ENCODE measurements around the gene MTHFD1L. TPM values are rescaled to one million over a fixed set of nuclear protein-coding genes. Genes with fewer than 3 reads are reported as not detected.
"Not testable (repeated sequence)": the region's sequence is repeated elsewhere in the genome, so short reads cannot be mapped to it uniquely, and the experiment has no call there.

MTHFD1L gene
- total and polyA plus RNA-seq, 10 donors = 6.7 to 32.1 (median 13.1) TPM

DNA sequence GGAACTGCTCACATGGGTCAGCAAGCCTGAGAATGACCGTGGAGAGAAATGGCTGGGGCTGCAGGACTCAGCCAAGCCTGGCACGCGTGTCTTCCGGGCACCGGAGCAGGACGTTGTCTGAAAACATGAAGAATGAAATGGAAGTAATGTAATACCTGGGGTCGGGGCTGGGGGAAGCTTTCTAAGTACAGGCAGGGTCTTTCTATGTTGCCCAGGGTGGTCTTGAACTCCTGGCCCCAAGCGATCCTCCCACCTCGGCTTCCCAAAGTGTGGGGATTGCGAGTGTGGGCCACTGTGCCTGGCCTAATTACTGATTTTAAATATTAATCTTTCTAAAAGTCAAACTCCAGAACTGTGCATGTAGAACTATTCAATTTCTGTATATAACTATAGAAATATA, 218.8 kb downstream of the MTHFD1L start:
- H3K36me3 ChIP-seq = peaks cover 0 to 7% (median 0%) of the 10 kb centered on the region in 6 donors
- no peak overlapping the region for H3K27ac ChIP-seq
- peaks cover 0 to 13% (median 0%) of the 10 kb centered on the region in 6 donors for H3K4me1 ChIP-seq
- no peak overlapping the region for H3K4me3 ChIP-seq
- no peaks in the 10 kb centered on the region for H3K27me3 ChIP-seq (replicated peaks in 1 of 7)
- TF ChIP-seq POLR2A (IDR thresholded peaks at IDR 0.05) (no peak), POLR2AphosphoS5 (IDR thresholded peaks at IDR 0.05) (no peak)
- TF ChIP-seq, protein P1, sequence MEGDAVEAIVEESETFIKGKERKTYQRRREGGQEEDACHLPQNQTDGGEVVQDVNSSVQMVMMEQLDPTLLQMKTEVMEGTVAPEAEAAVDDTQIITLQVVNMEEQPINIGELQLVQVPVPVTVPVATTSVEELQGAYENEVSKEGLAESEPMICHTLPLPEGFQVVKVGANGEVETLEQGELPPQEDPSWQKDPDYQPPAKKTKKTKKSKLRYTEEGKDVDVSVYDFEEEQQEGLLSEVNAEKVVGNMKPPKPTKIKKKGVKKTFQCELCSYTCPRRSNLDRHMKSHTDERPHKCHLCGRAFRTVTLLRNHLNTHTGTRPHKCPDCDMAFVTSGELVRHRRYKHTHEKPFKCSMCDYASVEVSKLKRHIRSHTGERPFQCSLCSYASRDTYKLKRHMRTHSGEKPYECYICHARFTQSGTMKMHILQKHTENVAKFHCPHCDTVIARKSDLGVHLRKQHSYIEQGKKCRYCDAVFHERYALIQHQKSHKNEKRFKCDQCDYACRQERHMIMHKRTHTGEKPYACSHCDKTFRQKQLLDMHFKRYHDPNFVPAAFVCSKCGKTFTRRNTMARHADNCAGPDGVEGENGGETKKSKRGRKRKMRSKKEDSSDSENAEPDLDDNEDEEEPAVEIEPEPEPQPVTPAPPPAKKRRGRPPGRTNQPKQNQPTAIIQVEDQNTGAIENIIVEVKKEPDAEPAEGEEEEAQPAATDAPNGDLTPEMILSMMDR (IDR thresholded peaks at IDR 0.05 in 8 of 11, conservative IDR thresholded peaks at IDR 0.05 in 3 of 11) = no peak
- no peak for DNase-seq
- no peaks in the 10 kb centered on the region for H3K9me3 ChIP-seq
- WGBS, 5 donors = 95 to 99% (median 97%) methylated on average over 10 of the region's 10 CpGs
- intact Hi-C loops (cut with DNase I; ENCODE audit: low total_unique reads) = no loop called here

DNA sequence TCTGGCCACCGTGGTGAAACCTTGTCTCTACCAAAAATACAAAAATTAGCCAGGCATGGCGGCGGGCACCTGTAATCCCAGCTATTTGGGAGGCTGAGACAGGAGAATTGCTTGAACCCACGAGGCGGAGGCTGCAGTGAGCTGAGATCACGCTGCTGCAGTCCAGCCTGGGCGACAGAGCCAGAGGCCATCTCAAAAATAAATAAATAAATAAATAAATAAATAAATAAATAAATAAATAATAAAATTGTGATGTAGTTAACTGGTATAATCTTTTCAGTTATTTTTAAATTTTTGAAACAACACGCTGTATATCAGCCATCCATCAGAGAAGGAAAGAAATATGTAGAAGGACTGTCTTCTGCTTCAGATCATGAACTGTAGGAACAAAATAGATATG, 221.6 kb downstream of the MTHFD1L start:
- H3K27me3 ChIP-seq (replicated peaks in 1 of 7); intact Hi-C loops (cut with DNase I; ENCODE audit: low total_unique reads); DNase-seq; H3K36me3 ChIP-seq; H3K4me3 ChIP-seq; H3K9me3 ChIP-seq; H3K4me1 ChIP-seq: not testable (repeated sequence)
- H3K27ac ChIP-seq = peak overlapping the region in 4 of 8 donors; percentile 31 to 64 (median 51)
- 92 to 97% (median 96%) methylated on average over 8 of the region's 8 CpGs for WGBS, 5 donors

DNA sequence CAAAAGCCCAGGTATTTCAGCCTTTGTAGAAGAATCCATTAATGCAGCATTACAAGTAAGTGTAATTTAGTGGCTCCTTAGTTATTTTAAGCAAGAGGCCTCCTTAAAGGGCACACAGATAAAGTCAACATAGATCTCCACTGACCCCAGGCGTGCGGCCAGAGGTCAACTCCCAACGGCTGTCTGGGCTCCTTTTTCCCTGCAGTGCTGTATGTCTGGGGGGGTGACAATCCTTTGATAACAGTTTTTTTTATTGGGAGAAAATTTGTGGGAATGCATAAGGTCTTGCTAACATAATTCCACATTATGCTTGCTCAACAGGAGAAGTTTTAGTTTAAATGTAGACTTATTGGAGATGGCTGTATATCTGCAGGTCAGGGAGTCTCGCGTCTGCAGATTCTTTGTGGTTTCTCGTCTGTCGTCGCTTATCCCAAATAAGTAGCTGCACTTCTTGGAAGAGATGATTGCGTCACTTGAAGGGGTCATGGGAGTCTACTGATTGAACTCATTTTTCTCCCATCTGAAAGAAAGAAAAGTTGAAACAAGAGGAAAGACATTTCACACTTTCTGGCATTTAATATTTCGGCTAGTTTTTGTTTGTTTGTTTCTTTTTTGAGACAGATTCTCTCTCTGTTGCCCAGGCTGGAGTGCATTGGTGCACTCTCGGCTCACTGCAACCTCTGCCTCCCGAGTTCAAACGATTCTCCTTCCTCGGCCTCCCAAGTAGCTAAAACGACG, 222.5 kb downstream of the MTHFD1L start:
- peaks cover 0 to 6% (median 0%) of the 10 kb centered on the region in 6 donors for H3K36me3 ChIP-seq
- H3K4me1 ChIP-seq = no peaks in the 10 kb centered on the region
- H3K4me3 ChIP-seq = no peak overlapping the region
- intact Hi-C loops (cut with DNase I; ENCODE audit: low total_unique reads) = no loop called here
- H3K27ac ChIP-seq = peak overlapping the region in 7 of 8 donors; percentile 31 to 64 (median 43)
- no peak for DNase-seq
- peak in 1 of 3 donors; percentile 37 for TF ChIP-seq POLR2AphosphoS5 (IDR thresholded peaks at IDR 0.05)
- TF ChIP-seq, protein P1 (IDR thresholded peaks at IDR 0.05 in 8 of 11, conservative IDR thresholded peaks at IDR 0.05 in 3 of 11) = no peak
- no peaks in the 10 kb centered on the region for H3K27me3 ChIP-seq (replicated peaks in 1 of 7)
- WGBS, 5 donors = 76 to 90% (median 78%) methylated on average over 16 of the region's 16 CpGs
- H3K9me3 ChIP-seq = no peaks in the 10 kb centered on the region

DNA sequence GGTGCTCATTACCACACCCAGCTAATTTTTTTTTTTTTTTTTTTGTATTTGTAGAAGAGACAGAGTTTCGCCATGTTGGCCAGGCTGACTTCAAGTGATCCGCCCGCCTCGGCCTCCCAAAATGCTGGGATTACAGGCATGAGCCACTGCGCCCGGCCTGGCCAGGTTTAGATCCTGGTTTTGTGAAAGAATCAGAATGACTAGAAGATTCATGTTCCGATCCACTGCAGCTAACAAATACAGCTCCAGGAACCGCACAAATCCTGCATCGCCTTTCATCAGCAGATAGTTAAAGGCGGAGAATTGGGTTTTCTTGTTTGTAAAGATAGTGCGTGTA, 223.1 kb downstream of the MTHFD1L start:
- WGBS, 5 donors = 93 to 98% (median 97%) methylated on average over 11 of the region's 11 CpGs
- no peak for DNase-seq
- no peak overlapping the region for H3K4me3 ChIP-seq
- no peak for TF ChIP-seq POLR2A (IDR thresholded peaks at IDR 0.05)
- TF ChIP-seq, protein P1 (IDR thresholded peaks at IDR 0.05 in 8 of 11, conservative IDR thresholded peaks at IDR 0.05 in 3 of 11) = no peak
- no peak for TF ChIP-seq POLR2AphosphoS5 (IDR thresholded peaks at IDR 0.05)
- intact Hi-C loops (cut with DNase I; ENCODE audit: low total_unique reads) = no loop called here
- no peaks in the 10 kb centered on the region for H3K4me1 ChIP-seq
- H3K36me3 ChIP-seq = peaks cover 0 to 11% (median 0%) of the 10 kb centered on the region in 6 donors
- H3K27me3 ChIP-seq (replicated peaks in 1 of 7) = no peaks in the 10 kb centered on the region
- H3K27ac ChIP-seq = peak overlapping the region in 7 of 8 donors; percentile 22 to 64 (median 41)
- no peaks in the 10 kb centered on the region for H3K9me3 ChIP-seq
